ENCODE measurements around the gene AGTRAP. TPM values are rescaled to one million over a fixed set of nuclear protein-coding genes. Genes with fewer than 3 reads are reported as not detected.

Gene AGTRAP
- total and polyA plus RNA-seq, 9 of the 15 experiments (the other 6 are each of a cell fraction or from before 2014, with no cell fraction given) = 26.8 to 105 (median 57.5) TPM

DNA sequence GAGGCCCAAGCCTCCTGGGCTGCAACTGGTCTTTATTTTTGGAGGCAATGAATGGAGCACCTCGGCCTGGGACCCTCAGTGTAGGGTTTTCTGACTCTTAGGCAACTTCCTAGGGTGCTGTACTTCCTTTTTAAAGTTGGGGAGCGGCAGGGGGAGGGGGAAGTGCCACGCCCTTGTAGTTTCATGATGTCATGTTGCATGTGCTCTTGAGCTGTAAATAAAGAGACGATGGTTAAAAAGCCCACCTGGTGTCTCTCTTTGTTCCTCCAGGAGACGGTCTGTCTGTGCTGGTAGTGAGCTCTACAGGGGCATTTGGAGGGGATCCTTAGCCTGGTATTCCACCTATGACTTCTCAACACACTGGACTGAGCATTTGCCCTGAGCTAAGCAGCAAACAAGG lies 10.3 kb upstream of the AGTRAP start (continued):
- TF ChIP-seq, protein P1, sequence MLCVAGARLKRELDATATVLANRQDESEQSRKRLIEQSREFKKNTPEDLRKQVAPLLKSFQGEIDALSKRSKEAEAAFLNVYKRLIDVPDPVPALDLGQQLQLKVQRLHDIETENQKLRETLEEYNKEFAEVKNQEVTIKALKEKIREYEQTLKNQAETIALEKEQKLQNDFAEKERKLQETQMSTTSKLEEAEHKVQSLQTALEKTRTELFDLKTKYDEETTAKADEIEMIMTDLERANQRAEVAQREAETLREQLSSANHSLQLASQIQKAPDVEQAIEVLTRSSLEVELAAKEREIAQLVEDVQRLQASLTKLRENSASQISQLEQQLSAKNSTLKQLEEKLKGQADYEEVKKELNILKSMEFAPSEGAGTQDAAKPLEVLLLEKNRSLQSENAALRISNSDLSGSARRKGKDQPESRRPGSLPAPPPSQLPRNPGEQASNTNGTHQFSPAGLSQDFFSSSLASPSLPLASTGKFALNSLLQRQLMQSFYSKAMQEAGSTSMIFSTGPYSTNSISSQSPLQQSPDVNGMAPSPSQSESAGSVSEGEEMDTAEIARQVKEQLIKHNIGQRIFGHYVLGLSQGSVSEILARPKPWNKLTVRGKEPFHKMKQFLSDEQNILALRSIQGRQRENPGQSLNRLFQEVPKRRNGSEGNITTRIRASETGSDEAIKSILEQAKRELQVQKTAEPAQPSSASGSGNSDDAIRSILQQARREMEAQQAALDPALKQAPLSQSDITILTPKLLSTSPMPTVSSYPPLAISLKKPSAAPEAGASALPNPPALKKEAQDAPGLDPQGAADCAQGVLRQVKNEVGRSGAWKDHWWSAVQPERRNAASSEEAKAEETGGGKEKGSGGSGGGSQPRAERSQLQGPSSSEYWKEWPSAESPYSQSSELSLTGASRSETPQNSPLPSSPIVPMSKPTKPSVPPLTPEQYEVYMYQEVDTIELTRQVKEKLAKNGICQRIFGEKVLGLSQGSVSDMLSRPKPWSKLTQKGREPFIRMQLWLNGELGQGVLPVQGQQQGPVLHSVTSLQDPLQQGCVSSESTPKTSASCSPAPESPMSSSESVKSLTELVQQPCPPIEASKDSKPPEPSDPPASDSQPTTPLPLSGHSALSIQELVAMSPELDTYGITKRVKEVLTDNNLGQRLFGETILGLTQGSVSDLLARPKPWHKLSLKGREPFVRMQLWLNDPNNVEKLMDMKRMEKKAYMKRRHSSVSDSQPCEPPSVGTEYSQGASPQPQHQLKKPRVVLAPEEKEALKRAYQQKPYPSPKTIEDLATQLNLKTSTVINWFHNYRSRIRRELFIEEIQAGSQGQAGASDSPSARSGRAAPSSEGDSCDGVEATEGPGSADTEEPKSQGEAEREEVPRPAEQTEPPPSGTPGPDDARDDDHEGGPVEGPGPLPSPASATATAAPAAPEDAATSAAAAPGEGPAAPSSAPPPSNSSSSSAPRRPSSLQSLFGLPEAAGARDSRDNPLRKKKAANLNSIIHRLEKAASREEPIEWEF (CRISPR knock-in tag; IDR thresholded peaks at IDR 0.05) = no peak
- TF ChIP-seq ZNF444 (CRISPR knock-in tag; IDR thresholded peaks at IDR 0.05) (no peak), KDM5B (IDR thresholded peaks at IDR 0.05; ENCODE audit: insufficient replicate concordance, low read depth, low read length) (no peak), ZEB2 (IDR thresholded peaks at IDR 0.05) (no peak), RAD51 (IDR thresholded peaks at IDR 0.05; ENCODE audit: borderline replicate concordance, low read depth) (no peak), GABPA (tag; conservative IDR thresholded peaks at IDR 0.05; ENCODE audit: low read depth) (no peak), SMC3 (conservative IDR thresholded peaks at IDR 0.05; ENCODE audit: insufficient read depth, low read depth, low read length) (no peak)
- TF ChIP-seq, protein P2, sequence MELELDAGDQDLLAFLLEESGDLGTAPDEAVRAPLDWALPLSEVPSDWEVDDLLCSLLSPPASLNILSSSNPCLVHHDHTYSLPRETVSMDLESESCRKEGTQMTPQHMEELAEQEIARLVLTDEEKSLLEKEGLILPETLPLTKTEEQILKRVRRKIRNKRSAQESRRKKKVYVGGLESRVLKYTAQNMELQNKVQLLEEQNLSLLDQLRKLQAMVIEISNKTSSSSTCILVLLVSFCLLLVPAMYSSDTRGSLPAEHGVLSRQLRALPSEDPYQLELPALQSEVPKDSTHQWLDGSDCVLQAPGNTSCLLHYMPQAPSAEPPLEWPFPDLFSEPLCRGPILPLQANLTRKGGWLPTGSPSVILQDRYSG (tag; conservative IDR thresholded peaks at IDR 0.05; ENCODE audit: low read depth) = no peak
- TF ChIP-seq, protein P3, sequence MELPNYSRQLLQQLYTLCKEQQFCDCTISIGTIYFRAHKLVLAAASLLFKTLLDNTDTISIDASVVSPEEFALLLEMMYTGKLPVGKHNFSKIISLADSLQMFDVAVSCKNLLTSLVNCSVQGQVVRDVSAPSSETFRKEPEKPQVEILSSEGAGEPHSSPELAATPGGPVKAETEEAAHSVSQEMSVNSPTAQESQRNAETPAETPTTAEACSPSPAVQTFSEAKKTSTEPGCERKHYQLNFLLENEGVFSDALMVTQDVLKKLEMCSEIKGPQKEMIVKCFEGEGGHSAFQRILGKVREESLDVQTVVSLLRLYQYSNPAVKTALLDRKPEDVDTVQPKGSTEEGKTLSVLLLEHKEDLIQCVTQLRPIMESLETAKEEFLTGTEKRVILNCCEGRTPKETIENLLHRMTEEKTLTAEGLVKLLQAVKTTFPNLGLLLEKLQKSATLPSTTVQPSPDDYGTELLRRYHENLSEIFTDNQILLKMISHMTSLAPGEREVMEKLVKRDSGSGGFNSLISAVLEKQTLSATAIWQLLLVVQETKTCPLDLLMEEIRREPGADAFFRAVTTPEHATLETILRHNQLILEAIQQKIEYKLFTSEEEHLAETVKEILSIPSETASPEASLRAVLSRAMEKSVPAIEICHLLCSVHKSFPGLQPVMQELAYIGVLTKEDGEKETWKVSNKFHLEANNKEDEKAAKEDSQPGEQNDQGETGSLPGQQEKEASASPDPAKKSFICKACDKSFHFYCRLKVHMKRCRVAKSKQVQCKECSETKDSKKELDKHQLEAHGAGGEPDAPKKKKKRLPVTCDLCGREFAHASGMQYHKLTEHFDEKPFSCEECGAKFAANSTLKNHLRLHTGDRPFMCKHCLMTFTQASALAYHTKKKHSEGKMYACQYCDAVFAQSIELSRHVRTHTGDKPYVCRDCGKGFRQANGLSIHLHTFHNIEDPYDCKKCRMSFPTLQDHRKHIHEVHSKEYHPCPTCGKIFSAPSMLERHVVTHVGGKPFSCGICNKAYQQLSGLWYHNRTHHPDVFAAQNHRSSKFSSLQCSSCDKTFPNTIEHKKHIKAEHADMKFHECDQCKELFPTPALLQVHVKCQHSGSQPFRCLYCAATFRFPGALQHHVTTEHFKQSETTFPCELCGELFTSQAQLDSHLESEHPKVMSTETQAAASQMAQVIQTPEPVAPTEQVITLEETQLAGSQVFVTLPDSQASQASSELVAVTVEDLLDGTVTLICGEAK (IDR thresholded peaks at IDR 0.05) = no peak
- TF ChIP-seq, protein P3 (CRISPR knock-in tag; IDR thresholded peaks at IDR 0.05) = no peak
